H9 (cell line): ENCODE data around the gene PDLIM3. TPM values are rescaled to one million over a fixed set of nuclear protein-coding genes. Genes with fewer than 3 reads are reported as not detected.

ENCODE experiments used
- DNase-seq: peaks from one replicate; pipeline ENCODE4 v3.0.0-alpha.2; 2017
- H2AFZ ChIP-seq: one replicate; pipeline ENCODE4 v1.6.1; 2013; ENCODE audit warnings: mild to moderate bottlenecking, low read length, control low read depth, moderate library complexity
- H2AK5ac ChIP-seq: 2 replicates; pipeline ENCODE4 v1.6.1; 2013; ENCODE audit warnings: low read length, control low read depth, mixed read lengths; ENCODE audit not compliant: insufficient read length
- H2BK120ac ChIP-seq: one replicate; pipeline ENCODE4 v1.6.1; 2013; ENCODE audit warnings: low read depth, mild to moderate bottlenecking, low read length, control low read depth, inconsistent platforms; ENCODE audit not compliant: poor library complexity, severe bottlenecking
- H2BK12ac ChIP-seq: 2 replicates; pipeline ENCODE4 v1.6.1; 2013; ENCODE audit warnings: low read length, control low read depth, mixed read lengths, low read depth; ENCODE audit not compliant: insufficient read length
- H2BK15ac ChIP-seq: 2 replicates; pipeline ENCODE4 v1.6.1; 2013; ENCODE audit warnings: low read depth, low read length, control low read depth
- H2BK20ac ChIP-seq: one replicate; pipeline ENCODE4 v1.6.1; 2013; ENCODE audit warnings: low read depth, mild to moderate bottlenecking, low read length, control low read depth, inconsistent platforms; ENCODE audit not compliant: poor library complexity, severe bottlenecking
- H2BK5ac ChIP-seq: 2 replicates; pipeline ENCODE4 v1.6.1; 2013; ENCODE audit warnings: low read length, control low read depth, mixed read lengths; ENCODE audit not compliant: insufficient read length
- H3K14ac ChIP-seq: 2 replicates; pipeline ENCODE4 v1.6.1; 2013; ENCODE audit warnings: low read length, control low read depth; ENCODE audit not compliant: insufficient read depth
- H3K18ac ChIP-seq: 2 replicates; pipeline ENCODE4 v1.6.1; 2013; ENCODE audit warnings: low read depth, mild to moderate bottlenecking, mixed read lengths, low read length, control low read depth; ENCODE audit not compliant: insufficient read length
- H3K23ac ChIP-seq: 2 replicates; pipeline ENCODE4 v1.6.1; 2013; ENCODE audit warnings: low read length, control low read depth, mixed read lengths, low read depth; ENCODE audit not compliant: insufficient read length
- H3K23me2 ChIP-seq: 2 replicates; pipeline ENCODE4 v1.6.1; 2013; ENCODE audit warnings: low read depth, mild to moderate bottlenecking, mixed read lengths, low read length, control low read depth; ENCODE audit not compliant: insufficient read length, poor library complexity, severe bottlenecking
- H3K27ac ChIP-seq: 2 replicates; pipeline ENCODE4 v1.5.1; 2013; ENCODE audit warnings: low read length, control low read depth, mixed read lengths, low read depth; ENCODE audit not compliant: insufficient read length
- H3K27me3 ChIP-seq: 2 replicates; pipeline ENCODE4 v1.6.1; 2013; ENCODE audit warnings: low read length, control low read depth, inconsistent platforms; ENCODE audit not compliant: insufficient read depth
- H3K4ac ChIP-seq: 2 replicates; pipeline ENCODE4 v1.6.1; 2013; ENCODE audit warnings: low read depth, mild to moderate bottlenecking, control low read depth, inconsistent platforms, low read length, moderate library complexity
- H3K4me1 ChIP-seq: 2 replicates; pipeline ENCODE4 v1.6.1; 2013; ENCODE audit warnings: low read length, control low read depth, inconsistent platforms; ENCODE audit not compliant: insufficient read depth
- H3K4me2 ChIP-seq: 2 replicates; pipeline ENCODE4 v1.6.1; 2013; ENCODE audit warnings: low read length, control low read depth, mixed read lengths; ENCODE audit not compliant: insufficient read length, insufficient read depth
- H3K56ac ChIP-seq: 2 replicates; pipeline ENCODE4 v1.6.1; 2013; ENCODE audit warnings: low read depth, mild to moderate bottlenecking, mixed read lengths, low read length, control low read depth; ENCODE audit not compliant: insufficient read length
- H3K79me1 ChIP-seq: 2 replicates; pipeline ENCODE4 v1.6.1; 2013; ENCODE audit warnings: low read depth, mild to moderate bottlenecking, moderate library complexity, low read length, control low read depth, inconsistent platforms; ENCODE audit not compliant: insufficient read depth, poor library complexity, severe bottlenecking
- H3K79me2 ChIP-seq: 2 replicates; pipeline ENCODE4 v1.6.1; 2013; ENCODE audit warnings: low read length, control low read depth, inconsistent platforms; ENCODE audit not compliant: insufficient read depth
- H3K9ac ChIP-seq: 2 replicates; pipeline ENCODE4 v1.6.1; 2013; ENCODE audit warnings: low read length, control low read depth, mixed read lengths; ENCODE audit not compliant: insufficient read length; ENCODE audit errors: extremely low read depth
- H3K9me3 ChIP-seq: one replicate; pipeline ENCODE4 v1.6.1; 2013; ENCODE audit warnings: low read depth, low read length, inconsistent platforms; ENCODE audit not compliant: control insufficient read depth
- H3T11ph ChIP-seq: one replicate; pipeline ENCODE4 v1.6.1; 2013; ENCODE audit warnings: mild to moderate bottlenecking, low read length, control low read depth, inconsistent platforms
- H4K20me1 ChIP-seq: one replicate; pipeline ENCODE4 v1.6.1; 2013; ENCODE audit not compliant: control insufficient read depth, insufficient read length, insufficient read depth
- H4K5ac ChIP-seq: 2 replicates; pipeline ENCODE4 v1.6.1; 2013; ENCODE audit warnings: low read depth, mild to moderate bottlenecking, mixed read lengths, low read length, control low read depth; ENCODE audit not compliant: insufficient read length
- H4K8ac ChIP-seq: replicated peaks from 2 replicates; pipeline ENCODE4 v1.6.1; 2013; ENCODE audit warnings: low read length, control low read depth, mixed read lengths, low read depth; ENCODE audit not compliant: insufficient read length
- H4K91ac ChIP-seq: 2 replicates; pipeline ENCODE4 v1.6.1; 2013; ENCODE audit warnings: low read depth, mild to moderate bottlenecking, moderate library complexity, mixed read lengths, low read length, control low read depth; ENCODE audit not compliant: insufficient read length
- H3K27ac Mint-ChIP-seq, 3 experiments: 2 replicates in 2 of 3; 3 replicates in 1 of 3; pipeline ENCODE4 v1.8.0; 2020 to 2021; ENCODE audit warnings: mixed read lengths in 3 of 3, mild to moderate bottlenecking in 1 of 3, moderate library complexity in 1 of 3
- H3K27me3 Mint-ChIP-seq: 2 replicates; pipeline ENCODE4 v1.8.0; 2021; ENCODE audit warnings: low read depth, mild to moderate bottlenecking, moderate library complexity, mixed read lengths
- H3K36me3 Mint-ChIP-seq, 3 experiments: 2 replicates in 2 of 3; 3 replicates in 1 of 3; pipeline ENCODE4 v1.8.0; 2020 to 2021; ENCODE audit warnings: low read depth in 3 of 3, mixed read lengths in 3 of 3; ENCODE audit not compliant: insufficient read depth in 1 of 3
- H3K4me1 Mint-ChIP-seq, 2 experiments: 2 replicates each; pipeline ENCODE4 v1.8.0; 2020; ENCODE audit warnings: mixed read lengths in 2 of 2
- H3K4me3 Mint-ChIP-seq, 2 experiments: 2 replicates in 1 of 2; 3 replicates in 1 of 2; pipeline ENCODE4 v1.8.0; 2020 to 2021; ENCODE audit warnings: mild to moderate bottlenecking in 2 of 2, mixed read lengths in 2 of 2, moderate library complexity in 1 of 2
- H3K9me3 Mint-ChIP-seq, 2 experiments: 2 replicates in 1 of 2; 3 replicates in 1 of 2; pipeline ENCODE4 v1.8.0; 2020; ENCODE audit warnings: mild to moderate bottlenecking in 2 of 2, mixed read lengths in 2 of 2, moderate library complexity in 1 of 2
- CTCF ChIP-seq: fragments of 200-600 bp; sonication (generic); conservative IDR thresholded peaks from 3 replicates; pipeline ENCODE4 v1.8.0; 2021; ENCODE audit warnings: antibody characterized with exemption, mild to moderate bottlenecking
- WGBS: extraction: QIAGEN DNeasy Blood & Tissue Kit; methylation state at CpG from one replicate; pipeline ENCODE4 v1.1.7; 2013; ENCODE audit warnings: missing lambda C conversion rate, low lambda C conversion rate, mixed read lengths; ENCODE audit not compliant: insufficient read length; ENCODE audit errors: extremely low coverage; 5-methylcytosine and 5-hydroxymethylcytosine counted together
- total RNA-seq: library from RNA; stranded (reverse); gene quantifications from 2 replicates; pipeline ENCODE4 v1.2.1, GENCODE V29; 2021

The PDLIM3 gene
- total RNA-seq, 1 experiment from 2014 or later: 12.0 TPM

- peak within 1 kb of the TSS; percentile 78 for H3K14ac ChIP-seq
- no peak within 1 kb of the TSS for H2BK12ac ChIP-seq
- no peak within 1 kb of the TSS for H2BK120ac ChIP-seq
- no peak within 1 kb of the TSS for H2BK20ac ChIP-seq
- no peak within 1 kb of the TSS for H2BK15ac ChIP-seq
- H3T11ph ChIP-seq: no peak within 1 kb of the TSS
- peak; percentile 77 for TF ChIP-seq CTCF
- no peaks in the 10 kb centered on the region for H3K79me1 ChIP-seq
- no peaks in the 10 kb centered on the region; the same call in 1 of the 2 replicates for H3K27me3 ChIP-seq
- peak within 1 kb of the TSS; percentile 30 for H3K9ac ChIP-seq
- no CpG with 5 or more reads among the region's 93 CpGs for WGBS
- no peak within 1 kb of the TSS for H3K56ac ChIP-seq
- DNase-seq: peak; percentile 90
- peaks cover 12% of the 10 kb centered on the region for H3K23me2 ChIP-seq
- no peaks in the 10 kb centered on the region for H3K4me1 ChIP-seq
- peak within 1 kb of the TSS; percentile 96 for H2AFZ ChIP-seq
- H2AK5ac ChIP-seq: no peak within 1 kb of the TSS
- Mint-ChIP-seq H3K4me3 (peak within 1 kb of the TSS; percentile 85 to 90), H3K27ac (no peak within 1 kb of the TSS), H3K36me3 (no peaks in the 10 kb centered on the region; a peak in 1 of 7 replicates), H3K9me3 (no peaks in the 10 kb centered on the region; a peak in 1 of 5 replicates), H3K27me3 (peaks cover 38% of the 10 kb centered on the region), H3K4me1 (peaks cover 12 to 16% of the 10 kb centered on the region in 2 experiments)
- H4K20me1 ChIP-seq: no peaks in the 10 kb centered on the region
- no peak within 1 kb of the TSS for H3K23ac ChIP-seq
- no peak within 1 kb of the TSS for H3K4ac ChIP-seq
- H3K27ac ChIP-seq: no peak within 1 kb of the TSS
- H4K8ac ChIP-seq: no peak within 1 kb of the TSS
- peak within 1 kb of the TSS; percentile 57 for H3K18ac ChIP-seq
- no peak within 1 kb of the TSS for H4K91ac ChIP-seq
- H3K4me2 ChIP-seq: peak within 1 kb of the TSS; percentile 98
- H4K5ac ChIP-seq: no peak within 1 kb of the TSS
- H2BK5ac ChIP-seq: no peak within 1 kb of the TSS
- H3K79me2 ChIP-seq: no peaks in the 10 kb centered on the region
- H3K9me3 ChIP-seq: no peaks in the 10 kb centered on the region
Measured at GRCh38 chr4:185471235-185472102, 63.8 kb downstream of the PDLIM3 start, which contains the start of gene CCDC110. CCDC110 (minus strand) TSS chr4:185471733; CDS start chr4:185471683, 50 bp downstream.
